ENCODE results near the gene INSRR. TPM values are rescaled to one million over a fixed set of nuclear protein-coding genes. Genes with fewer than 3 reads are reported as not detected.

INSRR gene
- total RNA-seq, 1 donor = not detected

DNA sequence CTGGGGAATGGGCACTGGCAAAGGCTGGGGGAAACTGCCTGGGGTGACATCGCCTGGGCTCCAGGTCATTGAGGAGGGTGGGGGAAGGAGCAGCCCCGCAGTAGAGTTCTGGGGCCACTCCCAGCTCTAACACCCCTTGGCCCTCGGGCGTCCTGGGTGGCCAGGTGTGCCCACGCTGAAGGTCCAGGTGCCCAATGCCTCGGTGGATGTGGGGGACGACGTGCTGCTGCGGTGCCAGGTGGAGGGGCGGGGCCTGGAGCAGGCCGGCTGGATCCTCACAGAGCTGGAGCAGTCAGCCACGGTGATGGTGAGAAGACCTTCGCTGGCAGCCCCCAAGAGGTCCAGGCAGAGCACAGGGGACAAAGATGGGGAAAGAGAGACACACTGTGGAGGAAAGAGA lies 9.4 kb upstream of the INSRR start:
- Histone ChIP-seq H3K27me3 (ENCODE audit: insufficient read depth, low read length) (peaks cover 3% of the 10 kb centered on the region), H3K9me3 (ENCODE audit: low read depth, low read length) (no peaks in the 10 kb centered on the region), H3K4me1 (ENCODE audit: insufficient read depth, low read length) (peaks cover 2% of the 10 kb centered on the region), H3K4me3 (ENCODE audit: low read length) (no peak overlapping the region)

DNA sequence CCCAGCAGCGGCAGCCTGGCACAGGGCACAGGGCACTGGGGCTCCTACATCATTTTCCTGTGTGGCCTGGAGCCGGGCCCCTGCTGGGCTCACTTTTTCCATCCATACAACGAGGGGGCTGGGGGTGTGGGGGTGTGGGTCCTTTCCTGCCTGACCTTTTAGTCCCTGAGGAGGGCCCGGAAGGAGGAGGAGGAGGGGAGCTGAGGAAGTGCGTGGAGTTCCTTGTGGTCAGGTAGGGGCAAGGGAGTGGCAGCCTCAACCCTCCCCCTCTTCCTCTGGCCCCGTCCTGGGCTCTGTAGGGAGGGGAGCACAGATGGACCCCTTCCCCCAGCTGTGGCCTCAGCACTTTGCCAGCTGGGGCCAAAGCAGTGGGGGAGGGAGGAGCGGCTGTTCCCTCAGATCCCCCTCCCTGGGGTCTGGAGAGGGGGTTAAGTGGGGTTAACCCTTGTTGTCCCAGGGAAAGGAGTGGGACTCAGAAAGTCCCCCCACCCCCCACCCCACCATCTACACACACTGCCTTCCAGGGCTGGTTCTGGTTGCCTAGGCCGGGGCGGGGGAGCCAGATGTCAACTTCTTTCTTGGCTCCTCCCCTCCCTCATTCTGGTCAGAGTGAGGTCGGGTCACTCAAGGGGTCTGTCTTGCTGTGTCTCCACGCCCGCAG lies 7.5 kb upstream of the INSRR start:
- Histone ChIP-seq H3K27me3 (ENCODE audit: insufficient read depth, low read length) (peaks cover 21% of the 10 kb centered on the region), H3K4me3 (ENCODE audit: low read length) (no peak overlapping the region), H3K4me1 (ENCODE audit: insufficient read depth, low read length) (peaks cover 2% of the 10 kb centered on the region), H3K9me3 (ENCODE audit: low read depth, low read length) (no peaks in the 10 kb centered on the region)

DNA sequence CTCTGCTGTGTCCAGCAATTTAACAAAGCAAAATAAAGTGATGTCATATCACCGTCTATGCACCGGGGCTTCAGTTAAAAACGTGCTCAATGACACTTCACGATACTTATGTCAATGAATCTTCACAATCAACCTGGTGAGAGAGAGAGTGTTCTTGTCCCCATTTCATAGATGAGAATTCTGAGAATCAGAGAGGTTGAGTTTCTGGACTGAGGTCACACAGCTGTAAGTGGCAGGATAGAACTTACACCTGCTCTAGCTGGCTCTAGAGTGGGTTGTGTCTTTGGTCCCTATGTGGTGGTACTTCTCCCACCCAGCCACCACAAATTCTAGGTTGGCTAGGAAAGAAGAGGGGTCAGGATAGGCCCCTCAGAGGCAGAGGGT lies 6.9 kb upstream of the INSRR start:
- Histone ChIP-seq H3K4me1 (ENCODE audit: insufficient read depth, low read length) (peaks cover 7% of the 10 kb centered on the region), H3K27me3 (ENCODE audit: insufficient read depth, low read length) (peaks cover 26% of the 10 kb centered on the region), H3K4me3 (ENCODE audit: low read length) (no peak overlapping the region), H3K9me3 (ENCODE audit: low read depth, low read length) (no peaks in the 10 kb centered on the region)

DNA sequence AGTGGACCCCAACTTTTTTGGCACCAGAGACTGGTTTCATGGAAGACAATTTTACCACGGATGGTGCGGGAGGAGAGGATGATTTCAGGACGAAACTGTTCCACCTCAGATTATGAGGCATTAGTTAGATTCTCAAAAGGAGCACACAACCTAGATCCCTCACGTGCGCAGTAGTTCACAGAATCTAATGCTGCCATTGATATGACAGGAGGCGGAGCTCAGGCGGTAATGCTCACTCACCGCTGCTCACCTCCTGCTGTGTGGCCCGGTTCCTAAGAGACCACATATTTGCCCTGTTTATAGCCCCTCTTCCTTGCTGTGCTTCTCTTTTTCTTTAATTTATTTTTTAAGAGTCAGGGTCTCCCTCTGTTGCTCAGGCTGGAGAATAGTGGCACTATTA lies 6.3 kb upstream of the INSRR start:
- Histone ChIP-seq H3K27me3 (ENCODE audit: insufficient read depth, low read length) (peaks cover 29% of the 10 kb centered on the region), H3K4me3 (ENCODE audit: low read length) (no peak overlapping the region), H3K9me3 (ENCODE audit: low read depth, low read length) (no peaks in the 10 kb centered on the region), H3K4me1 (ENCODE audit: insufficient read depth, low read length) (peaks cover 10% of the 10 kb centered on the region)

DNA sequence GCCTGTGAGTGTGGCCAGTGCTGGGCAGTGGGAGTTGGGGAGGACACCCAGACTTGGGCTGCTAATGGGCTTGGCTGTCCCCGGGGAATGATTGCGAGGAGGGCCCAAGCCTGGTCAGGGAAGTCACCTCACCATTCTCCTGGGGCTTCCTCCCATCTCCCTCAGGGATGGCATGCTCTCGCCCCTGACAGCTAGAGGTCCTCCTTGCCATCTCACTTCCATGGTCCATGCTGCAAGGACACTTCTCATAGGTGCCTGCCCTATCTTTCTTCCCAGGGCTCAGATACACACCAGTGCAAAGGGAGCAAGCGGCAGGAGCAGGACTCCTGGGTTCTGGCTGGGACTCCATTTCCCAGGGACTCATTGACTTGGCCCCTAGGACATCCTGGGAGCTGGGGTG lies 5.9 kb upstream of the INSRR start:
- Histone ChIP-seq H3K4me3 (ENCODE audit: low read length) (no peak overlapping the region), H3K4me1 (ENCODE audit: insufficient read depth, low read length) (peaks cover 15% of the 10 kb centered on the region), H3K9me3 (ENCODE audit: low read depth, low read length) (no peaks in the 10 kb centered on the region), H3K27me3 (ENCODE audit: insufficient read depth, low read length) (peaks cover 34% of the 10 kb centered on the region)

DNA sequence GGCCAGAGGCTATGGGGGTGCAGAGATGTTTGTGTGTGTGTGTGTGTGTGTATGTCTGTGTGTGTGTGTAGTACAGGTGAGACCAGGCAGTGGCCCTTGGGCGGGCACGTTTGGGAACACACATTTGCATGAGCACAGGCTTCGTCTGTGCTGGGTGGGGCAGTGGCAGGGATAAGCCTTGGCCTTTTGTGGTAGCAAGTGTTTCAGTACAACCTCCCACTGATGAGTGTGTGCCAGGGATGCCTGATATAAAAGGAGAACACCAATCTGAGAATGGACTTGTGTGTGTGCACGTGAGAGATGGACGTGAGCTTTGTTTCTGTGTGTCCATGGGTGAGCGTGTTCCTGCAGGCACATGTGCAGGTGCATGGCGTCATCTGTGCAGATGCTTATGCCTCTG lies 4.7 kb upstream of the INSRR start:
- H3K9me3 ChIP-seq (ENCODE audit: low read depth, low read length) = no peaks in the 10 kb centered on the region
- H3K4me1 ChIP-seq (ENCODE audit: insufficient read depth, low read length) = peaks cover 23% of the 10 kb centered on the region
- peaks cover 44% of the 10 kb centered on the region for H3K27me3 ChIP-seq (ENCODE audit: insufficient read depth, low read length)
- H3K4me3 ChIP-seq (ENCODE audit: low read length) = no peak overlapping the region

DNA sequence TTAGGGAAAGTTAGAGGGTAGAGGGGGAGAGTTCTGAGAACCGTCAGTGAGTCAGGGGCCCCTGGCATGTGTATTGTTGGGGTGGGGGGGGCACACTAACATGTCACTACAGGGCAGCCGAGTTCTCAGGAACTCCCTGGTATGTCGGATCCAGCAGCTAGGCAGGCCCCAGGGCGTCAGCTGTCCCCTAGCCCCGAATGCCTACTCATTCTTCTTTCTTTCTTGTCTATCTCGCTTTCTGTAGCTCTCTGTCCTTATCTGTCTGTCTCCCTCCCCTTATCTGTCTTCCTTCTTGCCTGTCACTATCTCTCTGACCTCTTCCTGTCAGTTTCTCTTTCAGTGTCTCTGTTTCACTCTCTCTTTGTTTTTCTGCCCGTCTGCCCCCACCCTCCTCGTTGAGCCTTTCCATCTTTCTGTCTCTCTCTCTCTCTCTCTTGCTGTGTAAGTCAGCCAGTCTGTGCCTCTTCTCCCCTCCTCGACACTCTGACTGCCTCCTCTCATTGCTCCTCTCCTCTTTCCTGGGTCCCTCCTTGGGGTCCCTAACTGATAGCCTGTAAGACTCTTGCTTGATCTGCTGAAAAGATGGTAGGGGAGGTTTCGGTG lies 4.2 kb upstream of the INSRR start:
- Histone ChIP-seq H3K27me3 (ENCODE audit: insufficient read depth, low read length) (peaks cover 49% of the 10 kb centered on the region), H3K9me3 (ENCODE audit: low read depth, low read length) (no peaks in the 10 kb centered on the region), H3K4me3 (ENCODE audit: low read length) (no peak overlapping the region), H3K4me1 (ENCODE audit: insufficient read depth, low read length) (peaks cover 23% of the 10 kb centered on the region)

DNA sequence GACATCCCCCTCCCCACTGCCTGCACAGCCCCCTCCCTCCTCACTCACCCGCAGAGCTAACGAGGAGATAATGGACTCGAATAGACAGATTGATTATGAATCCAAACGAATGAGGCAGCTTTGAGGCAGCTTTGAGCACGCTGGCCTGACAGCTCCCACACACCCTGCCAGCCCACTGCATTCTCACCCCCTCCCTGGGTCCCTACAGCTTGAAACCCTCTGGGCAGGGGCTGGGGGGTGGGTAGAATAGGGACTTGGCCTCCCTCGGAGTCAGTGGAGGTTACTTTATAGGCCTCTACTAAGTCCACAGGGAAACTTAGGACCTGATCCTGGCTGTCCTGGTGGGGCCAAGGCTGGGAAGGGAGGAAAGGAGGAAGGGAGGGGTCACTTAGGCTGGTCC lies 3.7 kb upstream of the INSRR start:
- Histone ChIP-seq H3K27me3 (ENCODE audit: insufficient read depth, low read length) (peaks cover 53% of the 10 kb centered on the region), H3K9me3 (ENCODE audit: low read depth, low read length) (no peaks in the 10 kb centered on the region), H3K4me1 (ENCODE audit: insufficient read depth, low read length) (peaks cover 23% of the 10 kb centered on the region), H3K4me3 (ENCODE audit: low read length) (no peak overlapping the region)

DNA sequence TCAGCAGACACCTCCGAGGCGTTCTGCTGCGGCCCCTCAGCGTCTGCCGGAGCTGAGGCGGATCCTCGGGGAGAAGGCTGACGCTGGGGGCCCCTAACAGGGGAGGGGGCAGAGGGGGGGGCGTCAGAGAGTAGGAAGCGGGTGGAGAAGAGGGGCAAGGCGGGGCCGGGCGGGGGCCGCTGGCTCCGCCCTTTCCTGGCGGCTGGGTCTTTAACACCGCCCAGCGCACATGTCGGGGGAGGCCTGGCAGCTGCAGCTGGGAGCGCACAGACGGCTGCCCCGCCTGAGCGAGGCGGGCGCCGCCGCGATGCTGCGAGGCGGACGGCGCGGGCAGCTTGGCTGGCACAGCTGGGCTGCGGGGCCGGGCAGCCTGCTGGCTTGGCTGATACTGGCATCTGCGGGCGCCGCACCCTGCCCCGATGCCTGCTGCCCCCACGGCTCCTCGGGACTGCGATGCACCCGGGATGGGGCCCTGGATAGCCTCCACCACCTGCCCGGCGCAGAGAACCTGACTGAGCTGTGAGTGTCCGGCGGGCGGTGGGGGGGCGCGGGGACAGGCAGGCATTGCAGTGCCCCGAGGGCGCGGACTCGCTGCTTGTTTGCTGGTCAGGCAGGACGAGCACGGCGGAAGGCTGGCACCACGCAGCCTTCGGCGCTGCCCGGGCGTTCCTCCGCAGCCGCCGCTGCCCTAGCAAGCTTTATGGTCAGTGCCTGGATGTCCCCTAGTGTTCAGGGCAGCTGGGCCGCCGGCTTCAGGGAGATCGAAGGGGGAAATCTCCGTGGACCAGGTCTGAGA lies 1.9 kb upstream of the INSRR start, which contains the start of gene NTRK1:
TSS of gene NTRK1 (plus strand) at position 238 of the 796 bp plus-strand sequence. CDS start at position 308, 70 bp downstream.
- H3K4me1 ChIP-seq (ENCODE audit: insufficient read depth, low read length) = peaks cover 20% of the 10 kb centered on the region
- peaks cover 57% of the 10 kb centered on the region for H3K27me3 ChIP-seq (ENCODE audit: insufficient read depth, low read length)
- H3K4me3 ChIP-seq (ENCODE audit: low read length) = no peak within 1 kb of the TSS
- H3K9me3 ChIP-seq (ENCODE audit: low read depth, low read length) = no peaks in the 10 kb centered on the region

DNA sequence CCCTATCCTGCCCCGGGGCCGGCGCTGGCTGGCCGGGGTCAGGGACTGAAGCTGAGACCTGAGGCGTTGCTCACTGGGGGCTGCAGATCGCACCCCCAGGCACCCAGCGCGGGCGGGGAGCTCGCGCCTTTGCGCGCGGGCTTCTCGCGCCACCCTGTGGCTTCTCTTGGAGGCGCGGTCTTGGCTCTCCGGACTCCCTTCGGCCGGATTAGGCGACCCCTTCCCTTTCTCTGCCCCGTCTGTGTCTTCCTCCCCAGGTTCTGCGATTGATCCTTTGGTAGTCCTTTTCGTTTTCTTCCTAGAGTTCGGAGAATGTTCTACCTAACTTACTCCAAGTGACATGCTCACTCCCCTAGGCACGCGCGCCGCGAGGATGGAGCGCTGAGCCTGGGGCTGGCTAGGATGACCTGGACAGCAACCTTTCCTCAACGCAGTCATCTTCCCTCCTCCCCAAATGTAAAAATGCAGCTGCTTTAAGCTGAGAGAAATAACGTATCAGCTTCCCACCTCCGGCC lies 1.3 kb upstream of the INSRR start:
- H3K9me3 ChIP-seq (ENCODE audit: low read depth, low read length) = no peaks in the 10 kb centered on the region
- H3K4me3 ChIP-seq (ENCODE audit: low read length) = no peak overlapping the region
- peaks cover 20% of the 10 kb centered on the region for H3K4me1 ChIP-seq (ENCODE audit: insufficient read depth, low read length)
- peaks cover 54% of the 10 kb centered on the region for H3K27me3 ChIP-seq (ENCODE audit: insufficient read depth, low read length)

DNA sequence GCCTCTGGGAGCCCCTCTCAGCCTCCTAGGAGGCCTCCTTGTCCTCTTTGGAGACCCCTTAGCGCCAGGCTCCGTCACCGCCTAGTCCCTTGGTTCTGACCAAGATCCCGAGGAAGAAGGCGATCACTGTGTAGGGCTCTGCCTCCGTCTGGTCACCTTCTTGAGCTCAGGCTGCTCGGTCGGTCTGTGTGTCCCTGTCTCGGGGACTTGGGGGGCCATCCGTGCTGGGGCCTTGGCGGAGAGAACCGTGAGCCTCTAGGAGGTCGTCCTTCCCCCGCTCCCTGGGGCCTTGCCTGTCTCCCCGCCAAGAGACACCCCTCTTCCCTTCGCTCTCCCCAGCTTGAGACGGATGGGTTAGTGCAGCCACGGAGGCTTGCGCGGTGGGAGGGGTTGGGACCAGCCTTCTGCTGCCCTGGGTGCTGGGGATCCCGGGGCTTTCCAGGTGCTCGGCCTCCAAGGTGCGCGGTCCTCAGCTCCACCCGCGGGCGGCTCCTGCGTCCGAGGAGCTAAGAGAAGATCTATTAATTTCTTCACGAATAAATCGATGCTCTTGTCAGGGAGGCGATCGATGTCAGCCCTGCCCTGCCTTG lies 701 bp upstream of the INSRR start:
- Histone ChIP-seq H3K4me1 (ENCODE audit: insufficient read depth, low read length) (peaks cover 20% of the 10 kb centered on the region), H3K4me3 (ENCODE audit: low read length) (no peak overlapping the region), H3K27me3 (ENCODE audit: insufficient read depth, low read length) (peaks cover 54% of the 10 kb centered on the region), H3K9me3 (ENCODE audit: low read depth, low read length) (no peaks in the 10 kb centered on the region)

DNA sequence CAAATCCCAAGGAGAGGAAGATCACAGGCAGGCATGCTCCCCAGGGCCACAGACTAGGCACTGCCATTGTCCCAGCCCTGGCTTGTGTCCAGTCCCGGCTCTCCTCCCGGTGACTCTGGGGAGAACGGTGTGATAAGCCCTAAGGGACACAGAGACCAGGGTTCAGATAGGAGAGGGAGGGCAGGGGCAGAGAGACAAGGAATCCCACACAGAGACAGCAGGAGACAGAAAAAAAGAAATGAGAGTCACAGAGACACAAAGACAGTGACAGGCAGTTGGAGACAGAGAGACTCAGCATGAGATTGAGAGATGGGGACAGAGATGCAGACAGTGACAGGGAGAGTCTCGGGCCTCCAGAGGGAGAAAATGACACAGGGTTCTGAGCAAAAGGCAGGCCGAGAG lies 361 bp downstream of the INSRR start:
- Histone ChIP-seq H3K4me1 (ENCODE audit: insufficient read depth, low read length) (peaks cover 20% of the 10 kb centered on the region), H3K9me3 (ENCODE audit: low read depth, low read length) (no peaks in the 10 kb centered on the region), H3K4me3 (ENCODE audit: low read length) (no peak overlapping the region), H3K27me3 (ENCODE audit: insufficient read depth, low read length) (peaks cover 54% of the 10 kb centered on the region)

DNA sequence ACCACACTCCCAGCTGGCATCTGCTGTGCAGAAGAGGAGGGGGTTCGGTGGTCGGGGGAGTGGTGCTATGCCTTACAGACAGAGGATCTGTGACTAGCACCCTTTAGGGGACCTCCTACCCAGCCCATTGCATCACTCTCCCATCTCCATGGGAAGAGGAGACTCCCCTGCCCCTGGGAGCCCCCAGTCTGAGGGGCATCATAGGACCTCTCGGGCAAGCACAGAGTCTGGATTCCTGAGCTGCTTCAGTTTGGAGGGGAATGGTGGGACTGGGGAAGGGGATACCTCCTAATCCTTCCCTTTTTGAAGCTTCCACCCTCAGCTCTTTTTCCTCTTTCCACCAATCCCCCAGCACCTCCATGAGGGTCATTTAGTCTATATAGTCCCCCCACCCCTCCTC lies 1.4 kb downstream of the INSRR start:
- Histone ChIP-seq H3K9me3 (ENCODE audit: low read depth, low read length) (no peaks in the 10 kb centered on the region), H3K27me3 (ENCODE audit: insufficient read depth, low read length) (peaks cover 48% of the 10 kb centered on the region), H3K4me1 (ENCODE audit: insufficient read depth, low read length) (peaks cover 20% of the 10 kb centered on the region), H3K4me3 (ENCODE audit: low read length) (no peak overlapping the region)

DNA sequence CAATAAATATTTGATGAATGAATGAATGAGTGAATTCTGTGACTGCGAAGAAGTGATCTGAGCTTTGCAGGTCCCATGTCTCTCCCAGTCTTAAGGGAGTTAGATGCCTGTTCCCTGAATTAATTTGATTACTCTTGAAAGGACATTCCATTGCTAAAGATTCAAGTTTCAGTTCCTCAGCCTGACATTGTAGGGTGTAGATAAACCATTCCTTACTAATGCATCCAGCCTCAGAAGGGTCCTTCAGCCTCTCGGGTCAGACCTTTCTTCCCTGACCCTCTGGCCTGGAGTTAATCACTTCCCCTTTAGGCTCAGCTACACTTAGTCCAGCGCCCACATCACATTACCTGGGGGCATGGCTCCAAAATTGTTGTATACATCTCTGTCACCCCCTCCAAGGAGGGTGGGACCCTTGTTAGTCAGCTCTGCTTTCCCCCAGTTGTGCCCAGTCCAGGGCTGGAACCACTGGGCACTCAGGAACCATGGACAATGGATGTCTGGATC lies 2.6 kb downstream of the INSRR start:
- peaks cover 36% of the 10 kb centered on the region for H3K27me3 ChIP-seq (ENCODE audit: insufficient read depth, low read length)
- peaks cover 20% of the 10 kb centered on the region for H3K4me1 ChIP-seq (ENCODE audit: insufficient read depth, low read length)
- H3K4me3 ChIP-seq (ENCODE audit: low read length) = no peak overlapping the region
- H3K9me3 ChIP-seq (ENCODE audit: low read depth, low read length) = no peaks in the 10 kb centered on the region

DNA sequence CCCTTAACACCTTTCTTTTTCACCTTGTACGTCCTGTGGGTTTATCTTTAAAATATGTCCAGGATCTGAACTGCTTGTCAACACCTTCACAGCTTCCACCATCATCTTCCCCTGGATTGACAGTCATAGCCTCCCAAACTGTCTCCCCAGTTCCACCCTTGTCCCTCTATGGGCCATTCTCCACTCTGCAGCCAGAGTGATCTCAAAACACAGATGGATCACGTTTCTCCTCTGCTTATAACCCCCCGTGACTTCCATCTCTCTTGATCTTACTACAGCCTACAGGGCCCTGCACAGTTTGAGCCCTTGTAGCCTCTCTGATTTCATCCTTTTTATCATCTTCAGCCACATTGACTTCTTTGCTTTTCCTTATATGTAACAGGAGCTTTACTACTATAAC lies 4.3 kb downstream of the INSRR start:
- Histone ChIP-seq H3K27me3 (ENCODE audit: insufficient read depth, low read length) (peaks cover 22% of the 10 kb centered on the region), H3K9me3 (ENCODE audit: low read depth, low read length) (no peaks in the 10 kb centered on the region), H3K4me1 (ENCODE audit: insufficient read depth, low read length) (peaks cover 6% of the 10 kb centered on the region), H3K4me3 (ENCODE audit: low read length) (no peak overlapping the region)

All from mononuclear cell (primary cell).